Parathyroid adenoma (tissue), 2 donors: ENCODE data around the gene FAM149A.

Source experiments
- H2AFZ ChIP-seq: fragments of 300-600 bp; sonication (generic); one replicate; pipeline ENCODE4 v1.7.0; 2017; ENCODE audit warnings: antibody characterized with exemption, mild to moderate bottlenecking
- H3K27ac ChIP-seq: fragments of 300-600 bp; sonication (generic); one replicate; pipeline ENCODE4 v1.7.0; 2017
- H3K27me3 ChIP-seq: fragments of 300-600 bp; sonication (generic); one replicate; pipeline ENCODE4 v1.7.0; 2017; ENCODE audit warnings: low read length; ENCODE audit not compliant: control insufficient read depth, insufficient read depth
- H3K36me3 ChIP-seq: fragments of 300-600 bp; sonication (generic); one replicate; pipeline ENCODE4 v1.7.0; 2017; ENCODE audit warnings: low read length; ENCODE audit not compliant: control insufficient read depth, insufficient read depth
- H3K4me1 ChIP-seq: fragments of 300-600 bp; sonication (generic); one replicate; pipeline ENCODE4 v1.7.0; 2017; ENCODE audit warnings: control low read depth
- H3K4me2 ChIP-seq: fragments of 300-600 bp; sonication (generic); one replicate; pipeline ENCODE4 v1.7.0; 2017; ENCODE audit warnings: low read length
- H3K4me3 ChIP-seq: fragments of 300-600 bp; sonication (generic); one replicate; pipeline ENCODE4 v1.7.0; 2017; ENCODE audit warnings: low read depth, low read length
- H3K79me2 ChIP-seq: fragments of 300-600 bp; sonication (generic); one replicate; pipeline ENCODE4 v1.7.0; 2017; ENCODE audit warnings: control low read depth
- H3K9ac ChIP-seq: fragments of 300-600 bp; sonication (generic); one replicate; pipeline ENCODE4 v1.7.0; 2017; ENCODE audit warnings: mild to moderate bottlenecking
- H3K9me3 ChIP-seq: fragments of 300-600 bp; sonication (generic); one replicate; pipeline ENCODE4 v1.7.0; 2017; ENCODE audit warnings: low read length; ENCODE audit not compliant: control insufficient read depth
- CTCF ChIP-seq: fragments of 300-600 bp; sonication (generic); IDR thresholded peaks from one replicate; pipeline ENCODE4 v1.7.0; 2017; ENCODE audit warnings: antibody characterized with exemption, mild to moderate bottlenecking
- donor health status: primary hyperparathyroidism.

FAM149A gene

GRCh38 chr4:186128842-186129241 is 24.3 kb downstream of the FAM149A start:
- H3K79me2 ChIP-seq, result no peaks in the 10 kb centered on the region
- H3K36me3 ChIP-seq, result no peaks in the 10 kb centered on the region
- H3K27me3 ChIP-seq, result no peaks in the 10 kb centered on the region
- H3K4me3 ChIP-seq, result no peak overlapping the region
- H3K4me2 ChIP-seq, result no peak overlapping the region
- no peak for TF ChIP-seq CTCF
- no peak overlapping the region for H2AFZ ChIP-seq
- no peak overlapping the region for H3K9ac ChIP-seq
- H3K9me3 ChIP-seq, result no peaks in the 10 kb centered on the region
- H3K4me1 ChIP-seq, result no peaks in the 10 kb centered on the region
- no peak overlapping the region for H3K27ac ChIP-seq

GRCh38 chr4:186131935-186132334 is 27.4 kb downstream of the FAM149A start:
- Histone ChIP-seq H3K9ac (no peak overlapping the region), H3K27ac (no peak overlapping the region), H3K79me2 (no peaks in the 10 kb centered on the region), H3K9me3 (no peaks in the 10 kb centered on the region), H3K4me3 (no peak overlapping the region), H3K4me1 (no peaks in the 10 kb centered on the region), H3K36me3 (no peaks in the 10 kb centered on the region), H3K4me2 (no peak overlapping the region), H3K27me3 (no peaks in the 10 kb centered on the region), H2AFZ (no peak overlapping the region)
- no peak for TF ChIP-seq CTCF

GRCh38 chr4:186132577-186133242 is 28.2 kb downstream of the FAM149A start:
- Histone ChIP-seq H3K27me3 (no peaks in the 10 kb centered on the region), H3K4me3 (no peak overlapping the region), H3K9me3 (no peaks in the 10 kb centered on the region), H3K4me2 (no peak overlapping the region), H3K79me2 (no peaks in the 10 kb centered on the region), H3K9ac (no peak overlapping the region), H3K36me3 (no peaks in the 10 kb centered on the region), H2AFZ (no peak overlapping the region), H3K27ac (no peak overlapping the region), H3K4me1 (no peaks in the 10 kb centered on the region)
- TF ChIP-seq CTCF, result no peak

GRCh38 chr4:186134257-186134656 is 29.8 kb downstream of the FAM149A start:
- no peak overlapping the region for H3K9ac ChIP-seq

More at GRCh38 chr4:186134257-186134656, 29.8 kb downstream of the FAM149A start:
- H2AFZ ChIP-seq, result no peak overlapping the region
- H3K4me2 ChIP-seq, result no peak overlapping the region
- no peak for TF ChIP-seq CTCF
- H3K27me3 ChIP-seq, result no peaks in the 10 kb centered on the region
- no peak overlapping the region for H3K27ac ChIP-seq
- H3K4me3 ChIP-seq, result no peak overlapping the region
- H3K4me1 ChIP-seq, result no peaks in the 10 kb centered on the region
- H3K36me3 ChIP-seq, result no peaks in the 10 kb centered on the region
- no peaks in the 10 kb centered on the region for H3K79me2 ChIP-seq
- no peaks in the 10 kb centered on the region for H3K9me3 ChIP-seq
